GM21786 (cell line): ENCODE data around the gene ZSCAN20.
"Not testable (repeated sequence)": the region's sequence is repeated elsewhere in the genome, so short reads cannot be mapped to it uniquely, and the experiment has no call there.

Experiments used
- ATAC-seq: cut with Tn5 transposase; IDR thresholded peaks from one replicate; pipeline ENCODE4 v1.9.1; 2021; ENCODE audit not compliant: unreplicated experiment

The ZSCAN20 gene

GRCh38 chr1:33473900-33474299 is 1.5 kb downstream of the ZSCAN20 start:
- ATAC-seq, result no peak

GRCh38 chr1:33477451-33477850 is 5.0 kb downstream of the ZSCAN20 start:
- no peak for ATAC-seq

DNA sequence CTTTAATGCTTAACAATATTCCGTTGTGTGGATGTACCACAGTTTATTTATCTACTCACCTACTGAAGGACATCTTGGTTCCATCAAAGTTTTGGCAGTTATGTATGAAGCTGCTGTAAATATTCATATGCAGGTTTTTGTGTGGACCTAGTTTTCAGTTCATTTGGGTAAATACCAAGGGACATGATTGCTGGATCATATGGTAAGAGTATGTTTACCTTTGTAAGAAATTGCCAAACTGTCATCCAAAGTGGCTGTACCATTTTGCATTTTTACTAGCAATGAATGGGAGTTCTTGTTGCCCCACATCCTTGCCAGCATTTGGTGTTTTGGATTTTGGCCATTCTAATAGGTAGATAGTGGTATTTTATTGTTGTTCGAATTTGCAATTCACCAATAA is 10.0 kb downstream of the ZSCAN20 start:
- no peak for ATAC-seq

DNA sequence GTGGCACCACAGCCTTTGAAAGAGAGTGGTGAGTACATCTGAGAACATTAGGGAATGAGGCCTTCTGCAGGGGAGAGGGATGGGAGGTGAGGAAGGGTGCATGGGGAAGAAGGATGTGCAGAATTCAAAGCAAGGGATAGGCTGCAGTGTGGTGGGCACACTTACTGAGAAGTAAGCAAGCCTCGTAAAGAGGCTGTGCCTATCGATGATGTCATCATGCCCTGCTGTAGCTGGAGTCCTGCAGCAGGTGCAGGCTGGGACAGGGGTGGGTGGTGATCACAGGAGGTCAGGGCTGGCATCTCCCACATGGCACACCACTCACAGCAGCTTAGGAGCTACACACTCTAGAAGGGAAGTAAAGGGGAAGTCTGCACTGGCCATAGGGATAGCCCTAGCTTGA is 16.2 kb downstream of the ZSCAN20 start:
- ATAC-seq, result no peak

- no peak for ATAC-seq
Measured at GRCh38 chr1:33494929-33495328, 22.5 kb downstream of the ZSCAN20 start.

GRCh38 chr1:33497410-33497809 is 25.0 kb downstream of the ZSCAN20 start:
- no peak for ATAC-seq

DNA sequence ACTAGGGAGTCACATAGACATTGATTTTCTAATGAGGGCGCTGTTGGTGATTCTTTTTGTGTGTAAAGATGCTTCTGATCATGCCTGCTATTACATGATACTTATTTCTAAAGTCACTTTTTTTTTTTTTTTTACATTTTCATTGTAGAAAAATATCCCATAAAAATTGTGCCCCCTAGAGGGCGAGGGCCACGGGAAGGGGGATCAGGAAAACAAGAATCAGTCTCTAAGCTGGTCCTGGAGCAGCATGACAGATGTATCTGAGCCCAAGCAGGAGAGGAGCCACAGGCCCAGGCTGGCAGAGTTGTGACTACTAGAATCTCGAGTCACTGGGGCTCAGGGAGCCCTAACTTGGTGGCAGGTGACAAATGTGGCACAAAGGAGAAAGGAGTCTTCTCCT is 28.1 kb downstream of the ZSCAN20 start:
- ATAC-seq, result no peak

DNA sequence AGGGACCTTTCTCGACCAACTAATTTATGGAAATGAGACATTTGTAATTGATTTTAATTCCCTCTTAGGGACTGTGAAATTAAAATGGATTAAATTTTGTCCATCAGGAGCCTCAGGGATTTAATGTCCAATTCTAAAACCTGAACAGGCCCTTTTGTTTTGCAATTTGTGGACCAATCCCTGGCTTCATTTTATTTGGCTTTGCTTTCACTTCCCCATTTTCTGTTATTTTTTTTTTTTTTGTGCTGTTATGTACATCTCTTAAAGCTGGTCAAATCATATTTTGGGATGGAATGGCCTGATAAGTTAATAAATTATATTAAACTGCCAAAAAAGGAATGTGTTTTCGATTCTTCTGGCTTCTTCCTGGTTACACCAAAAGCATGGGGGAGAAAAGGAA is 28.9 kb downstream of the ZSCAN20 start:
- no peak for ATAC-seq

DNA sequence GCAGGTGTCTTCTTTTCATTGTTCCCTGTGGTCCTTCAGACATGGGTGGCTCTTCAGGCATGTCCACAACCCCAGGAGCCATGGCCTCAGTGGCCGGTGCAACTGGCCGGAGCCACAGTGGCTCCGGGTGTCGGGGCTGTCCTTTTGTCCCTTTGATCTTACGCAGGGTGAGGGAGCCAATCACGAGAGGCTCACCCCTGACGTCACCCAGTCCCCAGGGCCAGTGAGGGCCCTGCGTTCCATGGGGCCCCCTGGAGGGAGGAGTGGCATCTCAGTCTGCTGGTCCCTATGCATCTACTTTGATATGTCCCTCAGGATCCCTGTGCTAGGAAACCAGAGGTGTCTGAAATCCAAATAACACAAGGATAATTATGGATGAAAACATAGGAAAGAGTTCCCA is 29.3 kb downstream of the ZSCAN20 start:
- no peak for ATAC-seq

GRCh38 chr1:33502726-33503125 is 30.3 kb downstream of the ZSCAN20 start:
- ATAC-seq, result no peak

DNA sequence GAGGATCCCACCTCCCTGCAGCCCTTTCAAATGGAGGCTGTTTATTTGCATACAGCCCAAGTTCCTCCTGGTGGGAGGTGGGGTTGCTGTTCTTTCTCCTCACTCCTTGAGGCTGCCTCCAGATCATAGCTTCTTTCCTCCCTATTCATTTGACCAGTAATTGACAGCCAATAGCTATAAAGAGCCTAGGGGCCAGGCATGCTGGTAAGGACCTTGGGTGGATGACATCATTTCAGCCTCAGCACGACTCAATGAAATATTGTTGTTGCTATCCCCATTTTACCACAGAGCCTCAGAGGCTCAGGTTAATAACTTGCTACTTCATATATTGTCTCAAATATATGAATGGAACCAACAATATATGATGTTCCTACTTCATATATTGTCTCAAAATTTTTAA is 31.1 kb downstream of the ZSCAN20 start:
- no peak for ATAC-seq

DNA sequence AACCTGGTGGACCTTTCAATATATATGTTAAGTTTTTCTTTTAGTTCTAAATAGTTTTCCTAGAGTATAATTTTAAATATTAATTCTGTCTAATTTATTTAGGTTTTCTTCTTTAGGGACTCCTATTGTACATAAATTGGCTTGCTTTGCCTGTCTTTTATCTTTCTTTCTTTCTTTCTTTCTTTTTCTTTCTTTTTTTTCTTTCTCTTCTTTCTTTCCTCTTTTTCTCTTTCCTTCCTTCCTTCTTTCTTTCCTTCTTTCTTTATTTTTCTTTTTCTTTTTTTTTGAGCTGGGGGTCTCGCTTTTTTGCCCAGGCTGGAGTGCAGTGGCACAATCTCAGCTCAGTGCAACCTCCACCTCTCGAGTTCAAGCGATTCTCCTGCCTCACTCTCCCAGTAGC is 35.2 kb downstream of the ZSCAN20 start:
- no peak for ATAC-seq

DNA sequence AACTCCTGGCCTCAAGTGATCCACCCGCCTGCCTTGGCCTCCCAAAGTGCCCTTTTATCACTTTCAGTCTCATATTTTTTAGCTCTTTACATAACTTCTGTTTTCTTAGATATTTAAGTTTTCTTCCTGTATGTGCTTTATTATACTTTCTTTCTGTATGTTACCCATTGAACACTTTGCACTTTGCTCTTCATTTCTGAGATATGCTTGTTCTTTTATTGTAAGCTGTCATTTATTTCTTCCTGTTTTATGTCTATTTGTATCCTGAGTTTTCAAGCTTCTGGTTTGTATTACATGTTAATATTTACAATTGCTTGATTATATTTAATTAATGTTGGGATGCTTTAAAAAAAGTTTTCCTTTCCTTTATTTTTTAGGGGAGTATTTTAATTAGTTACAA is 35.7 kb downstream of the ZSCAN20 start:
- ATAC-seq, result no peak

DNA sequence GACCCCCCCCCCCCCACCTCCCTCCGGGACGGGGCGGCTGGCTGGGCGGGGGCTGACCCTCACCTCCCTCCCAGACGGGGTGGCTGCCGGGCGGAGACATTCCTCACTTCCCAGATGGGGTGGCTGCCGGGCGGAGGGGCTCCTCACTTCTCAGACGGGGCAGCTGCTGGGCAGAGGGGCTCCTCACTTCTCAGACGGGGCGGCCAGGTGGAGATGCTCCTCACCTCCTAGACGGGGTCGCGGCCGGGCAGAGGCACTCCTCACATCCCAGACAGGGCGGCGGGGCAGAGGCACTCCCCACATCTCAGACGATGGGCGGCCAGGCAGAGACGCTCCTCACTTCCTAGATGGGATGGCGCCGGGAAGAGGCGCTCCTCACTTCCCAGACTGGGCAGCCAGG is 36.8 kb downstream of the ZSCAN20 start:
- ATAC-seq, result not testable (repeated sequence)

GRCh38 chr1:33512226-33513011 is 40.0 kb downstream of the ZSCAN20 start:
- ATAC-seq, result no peak

GRCh38 chr1:33515112-33515511 is 42.7 kb downstream of the ZSCAN20 start:
- ATAC-seq, result no peak

- ATAC-seq, result no peak
Measured at GRCh38 chr1:33515607-33516006, 43.2 kb downstream of the ZSCAN20 start.

DNA sequence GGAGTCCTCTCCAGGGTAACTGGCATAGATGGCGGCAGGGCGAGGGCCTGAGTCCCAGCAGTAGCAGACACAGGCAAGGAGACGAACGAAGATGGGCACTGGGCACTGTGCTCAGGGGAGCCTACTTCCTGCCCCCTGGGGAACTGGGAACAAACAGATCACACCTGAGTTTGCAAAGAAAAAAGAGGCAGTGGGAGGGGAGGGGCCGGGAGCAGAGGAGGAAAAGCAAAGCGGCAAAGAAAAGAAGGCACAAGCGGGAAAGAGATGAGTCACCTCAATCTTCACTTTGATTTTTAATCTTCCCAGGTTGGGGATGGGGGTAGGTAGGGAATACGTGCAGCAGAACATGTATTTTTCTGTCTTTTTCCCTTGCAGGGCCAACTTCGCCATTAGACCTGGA is 44.0 kb downstream of the ZSCAN20 start:
- no peak for ATAC-seq

- no peak for ATAC-seq
Measured at GRCh38 chr1:33516891-33517567, 44.6 kb downstream of the ZSCAN20 start.

- ATAC-seq, result no peak
Measured at GRCh38 chr1:33517596-33518250, 45.3 kb downstream of the ZSCAN20 start.

- ATAC-seq, result no peak
Measured at GRCh38 chr1:33519240-33519884, 46.9 kb downstream of the ZSCAN20 start.

- no peak for ATAC-seq
Measured at GRCh38 chr1:33524586-33524985, 52.1 kb downstream of the ZSCAN20 start.
